Transverse colon (tissue), 4 donors: Measurements from ENCODE around the gene CCNY. TPM values are rescaled to one million over a fixed set of nuclear protein-coding genes. Genes with fewer than 3 reads are reported as not detected.

Experiments
- DNase-seq: peaks from one replicate; pipeline ENCODE4 v3.0.0-alpha.2; 2019
- H3K27ac ChIP-seq, 4 donors: fragments of 200-600 bp; sonication (generic); 2 replicates each; pipeline ENCODE4 v1.5.1; 2016 to 2018; ENCODE audit warnings: inconsistent platforms in 4 of 4
- H3K27me3 ChIP-seq: fragments of 200-600 bp; sonication (generic); 2 replicates; pipeline ENCODE4 v1.5.1; 2017; ENCODE audit warnings: inconsistent platforms
- H3K36me3 ChIP-seq, 4 donors: fragments of 200-600 bp; sonication (generic); 2 replicates each; pipeline ENCODE4 v1.5.1; 2017 to 2019; ENCODE audit warnings: inconsistent platforms in 4 of 4
- H3K4me1 ChIP-seq, 4 donors: fragments of 200-600 bp; sonication (generic); 2 replicates each; pipeline ENCODE4 v1.5.1; 2017 to 2020; ENCODE audit warnings: inconsistent platforms in 4 of 4
- H3K4me3 ChIP-seq, 4 donors: fragments of 200-600 bp; sonication (generic); 1 replicate in 1 of 4; 2 replicates in 3 of 4; pipeline versions ENCODE4 v1.5.1 to v1.6.1; 2017 to 2019; ENCODE audit warnings: inconsistent platforms in 4 of 4
- H3K9me3 ChIP-seq, 2 donors: fragments of 200-600 bp; sonication (generic); 2 replicates each; pipeline ENCODE4 v1.5.1; 2017 to 2019; ENCODE audit warnings: inconsistent platforms in 2 of 2
- CTCF ChIP-seq, 5 experiments: fragments of 200-600 bp in 3 of 5; fragments of 450-650 bp in 2 of 5; sonication (generic) in 3 of 5; IDR thresholded peaks; 1 replicate in 2 of 5; 2 replicates in 3 of 5; pipeline ENCODE4 v1.5.1; 2016 to 2017; ENCODE audit warnings: antibody characterized with exemption in 5 of 5, inconsistent platforms in 3 of 5, mild to moderate bottlenecking in 2 of 5, moderate library complexity in 1 of 5
- EP300 ChIP-seq: sonication (generic); formaldehyde crosslinking; IDR thresholded peaks from one replicate; pipeline ENCODE4 v1.6.1; 2017; ENCODE audit warnings: antibody characterized with exemption, low read depth
- POLR2A ChIP-seq: fragments of 450-650 bp; IDR thresholded peaks from one replicate; pipeline ENCODE4 v1.6.1; 2016; ENCODE audit warnings: antibody characterized with exemption, mild to moderate bottlenecking, moderate library complexity
- POLR2AphosphoS5 ChIP-seq, 3 donors: sonication (generic); formaldehyde crosslinking; IDR thresholded peaks; one replicate each; pipeline ENCODE4 v1.6.1; 2016; ENCODE audit warnings: antibody characterized with exemption in 3 of 3
- WGBS, 2 donors: methylation state at CpG; one replicate each; pipeline ENCODE4 v1.1.5; 2018; ENCODE audit warnings: low coverage in 1 of 2; 5-methylcytosine and 5-hydroxymethylcytosine counted together
- in situ Hi-C, 4 donors: fragments of 200-750 bp; cut with MboI; loops; one replicate each; pipeline versions ENCODE4 v1.15.0 to v1.15.1; 2017; ENCODE audit warnings: low sequenced_read_pairs in 3 of 4, low pct_ligation_motif_present in 1 of 4, low pct_unique_long_range_greater_than_20kb in 1 of 4
- intact Hi-C: fragments of 100-400 bp; cut with DNase I; formaldehyde crosslinking; loops from one replicate; pipeline ENCODE4 v1.15.1; 2023; ENCODE audit warnings: low total_unique reads
- total RNA-seq, 4 donors: library from RNA; depleted of rRNA; stranded (reverse); fragments of >200 nt; gene quantifications; one replicate each; pipeline ENCODE4 v1.1.0, GENCODE V29; 2016

CCNY gene
- total RNA-seq, 4 donors from 2014 or later = 19.5 to 53.9 (median 41.4) TPM

GRCh38 chr10:35578618-35578956 lies 242.3 kb downstream of the CCNY start:
- H3K27me3 ChIP-seq = no peaks in the 10 kb centered on the region
- no peaks in the 10 kb centered on the region for H3K4me1 ChIP-seq
- intact Hi-C loops = no loop called here
- no peak overlapping the region for H3K27ac ChIP-seq
- TF ChIP-seq EP300 = no peak
- TF ChIP-seq CTCF (IDR thresholded peaks at IDR 0.05) = no peak
- TF ChIP-seq POLR2A = no peak
- TF ChIP-seq POLR2AphosphoS5 (IDR thresholded peaks at IDR 0.05) = no peak
- in situ Hi-C loops = loop anchor here in 1 of 4 donors (25.0 kb wide), 1 partner anchor 341 kb away; no protein-coding TSS in a partner anchor
- H3K4me3 ChIP-seq = no peak overlapping the region
- WGBS, 2 donors = 93 to 100% methylated on average over 2 to 4 of the region's 4 CpGs
- no peaks in the 10 kb centered on the region for H3K9me3 ChIP-seq
- H3K36me3 ChIP-seq = no peaks in the 10 kb centered on the region
- DNase-seq = no peak

- H3K9me3 ChIP-seq = no peaks in the 10 kb centered on the region
- no peak overlapping the region for H3K27ac ChIP-seq
- H3K27me3 ChIP-seq = no peaks in the 10 kb centered on the region
- DNase-seq = no peak
- TF ChIP-seq POLR2A (no peak), EP300 (no peak), CTCF (IDR thresholded peaks at IDR 0.05) (no peak), POLR2AphosphoS5 (IDR thresholded peaks at IDR 0.05) (no peak)
- H3K4me1 ChIP-seq = no peaks in the 10 kb centered on the region
- H3K4me3 ChIP-seq = no peak overlapping the region
- 77 to 85% methylated on average over 3 of the region's 3 CpGs for WGBS, 2 donors
- H3K36me3 ChIP-seq = no peaks in the 10 kb centered on the region
- in situ Hi-C loops = loop anchor here in 1 of 4 donors (25.0 kb wide), 1 partner anchor 342 kb away; no protein-coding TSS in a partner anchor
- intact Hi-C loops = no loop called here
These were observed 242.8 kb downstream of the CCNY start for GRCh38 chr10:35579116-35579515.

GRCh38 chr10:35579726-35580422 lies 243.6 kb downstream of the CCNY start:
- in situ Hi-C loops = loop anchor here in 1 of 4 donors (25.0 kb wide), 1 partner anchor 343 kb away; no protein-coding TSS in a partner anchor
- Histone ChIP-seq H3K27me3 (no peaks in the 10 kb centered on the region), H3K9me3 (no peaks in the 10 kb centered on the region), H3K4me1 (no peaks in the 10 kb centered on the region), H3K27ac (no peak overlapping the region), H3K36me3 (no peaks in the 10 kb centered on the region), H3K4me3 (no peak overlapping the region)
- intact Hi-C loops = no loop called here
- DNase-seq = no peak
- no peak for TF ChIP-seq POLR2A
- TF ChIP-seq CTCF (IDR thresholded peaks at IDR 0.05) = no peak
- TF ChIP-seq POLR2AphosphoS5 (IDR thresholded peaks at IDR 0.05) = no peak
- no peak for TF ChIP-seq EP300
- WGBS, 2 donors = 73 to 84% methylated on average over 9 to 12 of the region's 12 CpGs

GRCh38 chr10:35580423-35580770 lies 244.1 kb downstream of the CCNY start:
- 79 to 88% methylated on average over 2 to 3 of the region's 3 CpGs for WGBS, 2 donors

More at GRCh38 chr10:35580423-35580770, 244.1 kb downstream of the CCNY start:
- intact Hi-C loops (no loop called here), in situ Hi-C loops (loop anchor here in 1 of 4 donors (25.0 kb wide), 1 partner anchor 343 kb away; no protein-coding TSS in a partner anchor)
- Histone ChIP-seq H3K36me3 (no peaks in the 10 kb centered on the region), H3K4me3 (no peak overlapping the region), H3K27ac (no peak overlapping the region), H3K9me3 (no peaks in the 10 kb centered on the region), H3K4me1 (no peaks in the 10 kb centered on the region), H3K27me3 (no peaks in the 10 kb centered on the region)
- TF ChIP-seq POLR2AphosphoS5 (IDR thresholded peaks at IDR 0.05) (no peak), POLR2A (no peak), EP300 (no peak), CTCF (IDR thresholded peaks at IDR 0.05) (no peak)
- DNase-seq = no peak
